H1 (cell line): ENCODE measurements around the gene RSF1. TPM values are rescaled to one million over a fixed set of nuclear protein-coding genes. Genes with fewer than 3 reads are reported as not detected.

Source experiments
- CTCF ChIA-PET: fragments of 300-600 bp; sonication (Branson Sonifier 250); formaldehyde crosslinking; loops from one replicate; lab custom pipeline; 2021; ENCODE audit not compliant: partially characterized antibody; lab: Charles Lee
- POLR2A ChIA-PET: fragments of 300-600 bp; sonication (Branson Sonifier 250); formaldehyde crosslinking; loops from one replicate; lab custom pipeline; 2021; ENCODE audit warnings: inconsistent platforms; ENCODE audit not compliant: partially characterized antibody; lab: Charles Lee
- DNase-seq, 2 experiments: peaks; one replicate each; pipeline versions ENCODE4 v3.0.0 to v3.0.0-alpha.2; 2010 to 2022; ENCODE audit warnings: low spot score in 2 of 2, low read depth in 1 of 2, mixed read lengths in 1 of 2
- FAIRE-seq: peaks from 2 replicates; lab custom pipeline; 2011; peaks lifted over from hg19 to GRCh38; lab: Jason Lieb, UNC
- H2AFZ ChIP-seq: 2 replicates; pipeline ENCODE4 v1.8.1; 2012; ENCODE audit warnings: low read length, inconsistent platforms
- H2AK5ac ChIP-seq: 2 replicates; pipeline ENCODE4 v1.6.1; 2013; ENCODE audit warnings: low read depth, low read length
- H2BK120ac ChIP-seq: replicated peaks from 2 replicates; pipeline ENCODE3; 2013; ENCODE audit warnings: low read depth, low read length, inconsistent platforms
- H2BK12ac ChIP-seq: 2 replicates; pipeline ENCODE4 v1.6.1; 2013; ENCODE audit warnings: low read depth, low read length
- H2BK15ac ChIP-seq: 2 replicates; pipeline ENCODE4 v1.6.1; 2013; ENCODE audit warnings: low read length
- H2BK20ac ChIP-seq: 2 replicates; pipeline ENCODE4 v1.6.1; 2013; ENCODE audit warnings: low read length
- H2BK5ac ChIP-seq: 2 replicates; pipeline ENCODE4 v1.6.1; 2013; ENCODE audit warnings: low read depth, low read length
- H3K14ac ChIP-seq: 2 replicates; pipeline ENCODE4 v1.6.1; 2013; ENCODE audit warnings: inconsistent platforms; ENCODE audit not compliant: insufficient read length
- H3K18ac ChIP-seq: 2 replicates; pipeline ENCODE4 v1.6.1; 2013; ENCODE audit warnings: low read length; ENCODE audit errors: extremely low read depth
- H3K23ac ChIP-seq: 2 replicates; pipeline ENCODE4 v1.6.1; 2013; ENCODE audit warnings: inconsistent platforms; ENCODE audit not compliant: insufficient read length
- H3K23me2 ChIP-seq: 2 replicates; pipeline ENCODE4 v1.6.1; 2013; ENCODE audit warnings: low read depth, low read length
- H3K27ac ChIP-seq: 2 replicates; pipeline ENCODE4 v1.6.1; 2011; ENCODE audit warnings: low read depth, low read length, inconsistent platforms
- H3K27me3 ChIP-seq, 4 experiments: replicated peaks in 1 of 4; 1 replicate in 1 of 4; 2 replicates in 3 of 4; pipeline versions ENCODE4 v1.6.1 to v1.8.1; 2011 to 2013; ENCODE audit warnings: low read length in 3 of 4, mild to moderate bottlenecking in 3 of 4, inconsistent platforms in 2 of 4, mixed read lengths in 2 of 4, moderate library complexity in 1 of 4; ENCODE audit not compliant: control insufficient read depth in 3 of 4, insufficient read depth in 3 of 4; ENCODE audit errors: extremely low read depth in 1 of 4
- H3K36me3 ChIP-seq, 4 experiments: 2 replicates each; pipeline versions ENCODE4 v1.6.1 to v1.8.1; 2011 to 2013; ENCODE audit warnings: mild to moderate bottlenecking in 4 of 4, low read length in 3 of 4, moderate library complexity in 2 of 4, control low read depth in 1 of 4, inconsistent platforms in 1 of 4; ENCODE audit not compliant: insufficient read depth in 4 of 4, control insufficient read depth in 2 of 4
- H3K4ac ChIP-seq: replicated peaks from 2 replicates; pipeline ENCODE3; 2013; ENCODE audit warnings: low read length, low read depth, mixed read lengths, inconsistent platforms; ENCODE audit not compliant: insufficient read length
- H3K4me1 ChIP-seq, 4 experiments: replicated peaks in 1 of 4; 1 replicate in 1 of 4; 2 replicates in 3 of 4; pipeline versions ENCODE4 v1.6.1 to v1.8.1; 2011 to 2013; ENCODE audit warnings: low read length in 3 of 4, inconsistent platforms in 2 of 4, mixed read lengths in 1 of 4; ENCODE audit not compliant: insufficient read depth in 4 of 4, control insufficient read depth in 3 of 4
- H3K4me2 ChIP-seq, 2 experiments: 2 replicates each; pipeline versions ENCODE4 v1.6.1 to v1.8.1; 2011 to 2013; ENCODE audit warnings: low read depth in 2 of 2, low read length in 2 of 2, control low read depth in 1 of 2, inconsistent platforms in 1 of 2, mild to moderate bottlenecking in 1 of 2; ENCODE audit not compliant: insufficient read depth in 1 of 2
- H3K4me3 ChIP-seq, 4 experiments: fragments of 200-600, 300-600 bp in 1 of 4; sonication (generic), shearing (Covaris generic), sonication (Bioruptor Twin) in 1 of 4; 2 replicates each; pipeline versions ENCODE4 v1.5.1 to v1.8.1; 2011 to 2016; ENCODE audit warnings: low read length in 4 of 4, low read depth in 3 of 4, control low read depth in 2 of 4, inconsistent platforms in 2 of 4, mild to moderate bottlenecking in 2 of 4, mixed read lengths in 1 of 4, moderate library complexity in 1 of 4; ENCODE audit not compliant: insufficient read depth in 2 of 4; ENCODE audit errors: extremely low read depth in 1 of 4
- H3K56ac ChIP-seq: replicated peaks from 2 replicates; pipeline ENCODE3; 2013; ENCODE audit warnings: low read depth, mild to moderate bottlenecking, mixed read lengths, low read length, inconsistent platforms; ENCODE audit not compliant: insufficient read length
- H3K79me1 ChIP-seq: 2 replicates; pipeline ENCODE4 v1.6.1; 2013; ENCODE audit warnings: low read depth, low read length, control low read depth
- H3K79me2 ChIP-seq, 2 experiments: 2 replicates each; pipeline versions ENCODE4 v1.6.1 to v1.8.1; 2012 to 2013; ENCODE audit warnings: low read length in 2 of 2, mild to moderate bottlenecking in 2 of 2, inconsistent platforms in 1 of 2; ENCODE audit not compliant: insufficient read depth in 2 of 2, control insufficient read depth in 1 of 2
- H3K9ac ChIP-seq, 4 experiments: replicated peaks in 1 of 4; 1 replicate in 1 of 4; 2 replicates in 3 of 4; pipeline versions ENCODE4 v1.6.1 to v1.8.1; 2011 to 2013; ENCODE audit warnings: low read depth in 3 of 4, low read length in 3 of 4, control low read depth in 2 of 4, mild to moderate bottlenecking in 2 of 4, moderate library complexity in 2 of 4, inconsistent platforms in 1 of 4; ENCODE audit errors: extremely low read depth in 1 of 4
- H3K9me3 ChIP-seq, 2 experiments: 2 replicates each; pipeline versions ENCODE4 v1.6.1 to v1.8.1; 2012 to 2013; ENCODE audit warnings: mild to moderate bottlenecking in 2 of 2, moderate library complexity in 2 of 2, control low read depth in 1 of 2, inconsistent platforms in 1 of 2, low read depth in 1 of 2, low read length in 1 of 2, mixed read lengths in 1 of 2; ENCODE audit not compliant: insufficient read depth in 2 of 2
- H4K20me1 ChIP-seq, 2 experiments: replicated peaks in 1 of 2; 2 replicates each; pipeline versions ENCODE3 to v1.8.1; 2011 to 2013; ENCODE audit warnings: inconsistent platforms in 2 of 2, low read length in 2 of 2, mild to moderate bottlenecking in 1 of 2; ENCODE audit not compliant: insufficient read depth in 2 of 2, control insufficient read depth in 1 of 2
- H4K5ac ChIP-seq: 2 replicates; pipeline ENCODE4 v1.6.1; 2013; ENCODE audit warnings: low read length, low read depth, mixed read lengths, inconsistent platforms; ENCODE audit not compliant: insufficient read length
- H4K8ac ChIP-seq: 2 replicates; pipeline ENCODE4 v1.8.0; 2013; ENCODE audit warnings: mild to moderate bottlenecking, moderate library complexity, low read length, inconsistent platforms; ENCODE audit not compliant: insufficient read depth; ENCODE audit errors: extremely low read depth
- H4K91ac ChIP-seq: replicated peaks from 2 replicates; pipeline ENCODE3; 2013; ENCODE audit warnings: low read length, mixed read lengths, inconsistent platforms; ENCODE audit not compliant: insufficient read length
- ATF3 ChIP-seq: IDR thresholded peaks from 2 replicates; pipeline ENCODE4 v1.6.1; 2011; ENCODE audit warnings: low read depth, mild to moderate bottlenecking, low read length; ENCODE audit not compliant: insufficient read depth
- CHD2 ChIP-seq: IDR thresholded peaks from 2 replicates; pipeline ENCODE4 v1.6.1; 2012; ENCODE audit warnings: low read length, improper control_type of control experiment
- CREB1 ChIP-seq: IDR thresholded peaks from 2 replicates; pipeline ENCODE4 v1.6.1; 2012; ENCODE audit warnings: inconsistent platforms
- KDM4A ChIP-seq: IDR thresholded peaks from one replicate; pipeline ENCODE4 v1.7.1; 2012; ENCODE audit warnings: low read depth, mild to moderate bottlenecking, moderate library complexity, low read length, inconsistent platforms; ENCODE audit not compliant: severe bottlenecking
- MAFK ChIP-seq: IDR thresholded peaks from 2 replicates; pipeline ENCODE4 v1.6.1; 2012; ENCODE audit warnings: low read depth, mild to moderate bottlenecking, improper control_type of control experiment, low read length
- POLR2AphosphoS5 ChIP-seq: IDR thresholded peaks from 2 replicates; pipeline ENCODE4 v1.6.1; 2011; ENCODE audit warnings: low read depth, low read length
- POU5F1 ChIP-seq: IDR thresholded peaks from 2 replicates; pipeline ENCODE4 v1.6.1; 2011; ENCODE audit warnings: low read depth, mild to moderate bottlenecking, low read length, moderate library complexity
- RAD21 ChIP-seq, 2 experiments: IDR thresholded peaks in 1 of 2; conservative IDR thresholded peaks in 1 of 2; 2 replicates each; pipeline ENCODE4 v1.6.1; 2011; ENCODE audit warnings: low read depth in 2 of 2, low read length in 2 of 2, improper control_type of control experiment in 1 of 2, inconsistent platforms in 1 of 2, mild to moderate bottlenecking in 1 of 2, moderate library complexity in 1 of 2
- SIN3A ChIP-seq, 2 experiments: IDR thresholded peaks in 1 of 2; conservative IDR thresholded peaks in 1 of 2; 2 replicates each; pipeline ENCODE4 v1.6.1; 2011 to 2012; ENCODE audit warnings: low read length in 2 of 2, improper control_type of control experiment in 1 of 2, low read depth in 1 of 2, mild to moderate bottlenecking in 1 of 2
- SIX5 ChIP-seq: IDR thresholded peaks from 2 replicates; pipeline ENCODE4 v1.6.1; 2011; ENCODE audit warnings: mild to moderate bottlenecking, low read depth, low read length
- YY1 ChIP-seq: IDR thresholded peaks from 2 replicates; pipeline ENCODE4 v1.6.1; 2011; ENCODE audit warnings: low read depth, mild to moderate bottlenecking, low read length
- ZNF274 ChIP-seq: IDR thresholded peaks from 2 replicates; pipeline ENCODE4 v1.7.0; 2012; ENCODE audit warnings: low read length, borderline replicate concordance; ENCODE audit errors: extremely low read depth
- WGBS, 2 experiments: shearing (Covaris generic) in 1 of 2; methylation state at CpG; one replicate each; pipeline versions ENCODE4 v1.1.6 to v1.1.7; 2013 to 2015; ENCODE audit warnings: low lambda C conversion rate in 2 of 2, mixed read lengths in 2 of 2, inconsistent platforms in 1 of 2, low coverage in 1 of 2, missing lambda C conversion rate in 1 of 2; ENCODE audit not compliant: insufficient replicate concordance in 2 of 2, insufficient coverage in 1 of 2, insufficient read length in 1 of 2; ENCODE audit errors: extremely low coverage in 1 of 2, missing lambda C conversion rate in 1 of 2; 5-methylcytosine and 5-hydroxymethylcytosine counted together
- polyA plus RNA-seq, 7 experiments: library from polyadenylated mRNA; depleted of rRNA in 3 of 7; stranded (reverse) in 5 of 7; unstranded in 2 of 7; fragments of >200 nt in 5 of 7; fragments of 200-250 nt in 2 of 7; gene quantifications; 1 replicate in 5 of 7; 2 replicates in 1 of 7; 4 replicates in 1 of 7; pipeline versions ENCODE4 v1.2.1 to v1.2.3, GENCODE V29; 2011 to 2013; ENCODE audit warnings: missing spikeins in 2 of 7, mixed read lengths in 2 of 7
- total RNA-seq: library from RNA; stranded (reverse); fragmentation: NEBNext Ultra II Directional; extraction: Animal tissue kit (Norgen Biotek cat#: 25700); gene quantifications from 2 replicates; pipeline ENCODE4 v1.2.1, GENCODE V29; 2021

Gene RSF1
- total and polyA plus RNA-seq, 2 of the 8 experiments (the other 6 are each of a cell fraction or from before 2014, with no cell fraction given) = 17.8 to 87.9 TPM

DNA sequence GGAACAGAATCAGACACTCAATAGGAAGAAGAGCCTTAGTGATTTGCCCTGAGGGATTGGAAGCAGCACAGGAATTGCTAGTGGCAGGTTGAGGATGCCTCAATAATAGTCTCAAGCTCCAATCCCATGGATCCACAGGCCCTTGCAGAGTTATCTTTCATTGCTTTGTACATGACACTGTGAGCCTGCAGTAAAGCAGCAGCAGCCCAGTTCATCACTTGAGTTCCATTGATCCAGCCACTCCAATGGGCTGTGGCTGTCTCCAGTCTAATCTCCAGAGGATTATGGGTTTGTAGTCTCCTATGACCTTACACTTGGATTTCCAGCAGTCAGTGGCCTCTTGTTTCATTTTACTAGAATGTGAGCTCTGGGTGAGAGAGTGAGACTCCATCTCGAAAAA is 45.8 kb upstream of the RSF1 start:
- H3K36me3 ChIP-seq = peaks cover 0 to 9% (median 2%) of the 10 kb centered on the region in 4 experiments; a peak in 4 of 8 replicates
- H3K9me3 ChIP-seq = no peaks in the 10 kb centered on the region
- H3K79me1 ChIP-seq = no peaks in the 10 kb centered on the region
- H2BK120ac ChIP-seq = no peak overlapping the region
- no peak overlapping the region for H3K9ac ChIP-seq
- no peak overlapping the region for H3K56ac ChIP-seq
- ChIA-PET POLR2A (no interaction called here), CTCF (interaction anchor here (0.6 to 1.2 kb wide), 3 partner anchors 9 to 73 kb away, joined by 3 read pairs; no protein-coding TSS in a partner anchor)
- DNase-seq = no peak
- no peaks in the 10 kb centered on the region for H3K79me2 ChIP-seq
- H3K4me3 ChIP-seq = no peak overlapping the region
- TF ChIP-seq SIX5 = no peak
- TF ChIP-seq ATF3 = no peak
- no peak for TF ChIP-seq KDM4A
- TF ChIP-seq MAFK = no peak
- no peak for TF ChIP-seq POU5F1
- TF ChIP-seq CREB1 = no peak
- no peak for TF ChIP-seq POLR2AphosphoS5
- TF ChIP-seq SIN3A (conservative IDR thresholded peaks at IDR 0.05 in 1 of 2, IDR thresholded peaks at IDR 0.05 in 1 of 2; ENCODE audit: low read depth in 1 of 2, low read length in 2 of 2) = no peak
- no peak for TF ChIP-seq RAD21 (IDR thresholded peaks at IDR 0.05 in 1 of 2, conservative IDR thresholded peaks at IDR 0.05 in 1 of 2; ENCODE audit: low read depth in 2 of 2, low read length in 2 of 2)
- TF ChIP-seq ZNF274 = no peak
- no peak for TF ChIP-seq CHD2
- no peak for TF ChIP-seq YY1
- H3K27ac ChIP-seq = no peak overlapping the region
- no peak overlapping the region for H3K4ac ChIP-seq
- H2BK15ac ChIP-seq = no peak overlapping the region
- no peak overlapping the region for H4K91ac ChIP-seq
- no peak overlapping the region for H3K18ac ChIP-seq
- no peaks in the 10 kb centered on the region for H4K20me1 ChIP-seq
- H3K14ac ChIP-seq = no peak overlapping the region
- no peak overlapping the region for H4K5ac ChIP-seq
- no peak overlapping the region for H2BK5ac ChIP-seq
- H3K4me1 ChIP-seq = no peaks in the 10 kb centered on the region
- no peak overlapping the region for H2BK20ac ChIP-seq
- H3K27me3 ChIP-seq = no peaks in the 10 kb centered on the region
- H2BK12ac ChIP-seq = no peak overlapping the region
- FAIRE-seq = no peak
- H4K8ac ChIP-seq = no peak overlapping the region
- H3K23ac ChIP-seq = no peak overlapping the region
- no peaks in the 10 kb centered on the region for H3K23me2 ChIP-seq
- no peak overlapping the region for H2AFZ ChIP-seq
- WGBS, 2 experiments = 84% methylated on average over 1 of the region's 1 CpG; no CpG with 5 or more reads in 1 of the 2 experiments
- H2AK5ac ChIP-seq = no peak overlapping the region
- no peak overlapping the region for H3K4me2 ChIP-seq
